WTC11 (cell line): ENCODE measurements around the gene MAP3K5. TPM values are rescaled to one million over a fixed set of nuclear protein-coding genes. Genes with fewer than 3 reads are reported as not detected.

Experiments used
- ATAC-seq: fragments of 200-7000 bp; cut with Tn5 transposase; 2 replicates; pipeline ENCODE4 v1.10.0; 2021; ENCODE audit warnings: mild to moderate bottlenecking, moderate library complexity
- CTCF ChIA-PET: fragments of 300-600 bp; sonication (Branson Sonifier 250); formaldehyde crosslinking; loops from one replicate; lab custom pipeline; 2021; ENCODE audit warnings: antibody characterized with exemption; lab: Charles Lee
- POLR2A ChIA-PET: fragments of 350-600 bp; sonication (Branson Sonifier 250); formaldehyde crosslinking; loops from one replicate; lab custom pipeline; 2021; ENCODE audit warnings: antibody characterized with exemption; lab: Charles Lee
- DNase-seq: peaks from one replicate; pipeline ENCODE4 v3.0.0; 2021; ENCODE audit warnings: low spot score
- H3K27ac Mint-ChIP-seq: 2 replicates; pipeline ENCODE4 v1.8.0; 2021; ENCODE audit warnings: mixed read lengths
- H3K27me3 Mint-ChIP-seq: 2 replicates; pipeline ENCODE4 v1.8.0; 2021; ENCODE audit warnings: low read depth, mild to moderate bottlenecking, moderate library complexity, mixed read lengths
- H3K36me3 Mint-ChIP-seq: 2 replicates; pipeline ENCODE4 v1.8.0; 2021; ENCODE audit warnings: mixed read lengths
- H3K4me1 Mint-ChIP-seq: 2 replicates; pipeline ENCODE4 v1.8.0; 2022; ENCODE audit warnings: mixed read lengths
- H3K4me3 Mint-ChIP-seq: 2 replicates; pipeline ENCODE4 v1.8.0; 2021; ENCODE audit warnings: mild to moderate bottlenecking, moderate library complexity, mixed read lengths
- H3K9me3 Mint-ChIP-seq: 2 replicates; pipeline ENCODE4 v1.8.0; 2021; ENCODE audit warnings: mixed read lengths
- ATF1 ChIP-seq: sonication (generic); formaldehyde crosslinking; IDR thresholded peaks from 2 replicates; pipeline ENCODE4 v1.8.1; 2023; ENCODE audit warnings: mild to moderate bottlenecking, moderate library complexity, missing genetic modification reagents
- ELF4 ChIP-seq: sonication (generic); formaldehyde crosslinking; IDR thresholded peaks from 2 replicates; pipeline ENCODE4 v1.8.1; 2022; ENCODE audit warnings: low read depth, mild to moderate bottlenecking, moderate library complexity, missing genetic modification reagents
- ESRRA ChIP-seq: sonication (generic); formaldehyde crosslinking; IDR thresholded peaks from 2 replicates; pipeline ENCODE4 v1.8.1; 2022; ENCODE audit warnings: mild to moderate bottlenecking, missing genetic modification reagents, borderline replicate concordance
- FOXJ3 ChIP-seq: sonication (generic); formaldehyde crosslinking; IDR thresholded peaks from 2 replicates; pipeline ENCODE4 v1.9.0; 2021; ENCODE audit warnings: missing genetic modification reagents, mild to moderate bottlenecking, borderline replicate concordance
- FOXK1 ChIP-seq: sonication (generic); formaldehyde crosslinking; IDR thresholded peaks from 2 replicates; pipeline ENCODE4 v1.8.0; 2022; ENCODE audit warnings: mild to moderate bottlenecking, moderate library complexity, missing genetic modification reagents
- GRHL2 ChIP-seq: fragments of 250-450 bp; sonication (Bioruptor Pico); IDR thresholded peaks from 2 replicates; pipeline ENCODE4 v1.8.0; 2022; ENCODE audit warnings: mild to moderate bottlenecking, moderate library complexity; ENCODE audit not compliant: insufficient replicate concordance, severe bottlenecking
- HMGA2 ChIP-seq: fragments of 250-450 bp; sonication (Bioruptor Pico); IDR thresholded peaks from 2 replicates; pipeline ENCODE4 v1.4.0; 2021; ENCODE audit warnings: mild to moderate bottlenecking, moderate library complexity
- IRF2 ChIP-seq: sonication (generic); formaldehyde crosslinking; IDR thresholded peaks from 2 replicates; pipeline ENCODE4 v1.8.0; 2022; ENCODE audit warnings: low read depth, missing genetic modification reagents, borderline replicate concordance
- KAT7 ChIP-seq: sonication (generic); formaldehyde crosslinking; IDR thresholded peaks from 2 replicates; pipeline ENCODE4 v1.8.1; 2023; ENCODE audit warnings: missing genetic modification reagents, mild to moderate bottlenecking, borderline replicate concordance
- NFYB ChIP-seq: sonication (generic); formaldehyde crosslinking; conservative IDR thresholded peaks from 2 replicates; pipeline ENCODE4 v1.8.0; 2022; ENCODE audit warnings: low read depth, missing genetic modification reagents
- NR1H2 ChIP-seq: sonication (generic); formaldehyde crosslinking; IDR thresholded peaks from 2 replicates; pipeline ENCODE4 v1.9.0; 2021; ENCODE audit warnings: mild to moderate bottlenecking, moderate library complexity, missing genetic modification reagents
- NR3C1 ChIP-seq: sonication (generic); formaldehyde crosslinking; conservative IDR thresholded peaks from 2 replicates; pipeline ENCODE4 v1.8.1; 2023; ENCODE audit warnings: low read depth, mild to moderate bottlenecking, missing genetic modification reagents
- RELA ChIP-seq: sonication (generic); formaldehyde crosslinking; IDR thresholded peaks from 2 replicates; pipeline ENCODE4 v1.8.1; 2022; ENCODE audit warnings: missing genetic modification reagents, mild to moderate bottlenecking, borderline replicate concordance
- RORB ChIP-seq: fragments of 250-450 bp; sonication (Bioruptor Pico); IDR thresholded peaks from 2 replicates; pipeline ENCODE4 v1.9.0; 2021; ENCODE audit warnings: mild to moderate bottlenecking
- TCF7 ChIP-seq: sonication (generic); formaldehyde crosslinking; IDR thresholded peaks from 2 replicates; pipeline ENCODE4 v1.8.0; 2022; ENCODE audit warnings: mild to moderate bottlenecking, low read depth, missing genetic modification reagents, moderate library complexity
- TP53 ChIP-seq: sonication (generic); formaldehyde crosslinking; IDR thresholded peaks from 2 replicates; pipeline ENCODE4 v1.8.1; 2023; ENCODE audit warnings: mild to moderate bottlenecking, missing genetic modification reagents
- ZNF121 ChIP-seq: sonication (generic); formaldehyde crosslinking; IDR thresholded peaks from 2 replicates; pipeline ENCODE4 v1.8.0; 2023; ENCODE audit warnings: missing genetic modification reagents
- ZNF396 ChIP-seq: fragments of 250-450 bp; sonication (Bioruptor Pico); IDR thresholded peaks from 2 replicates; pipeline ENCODE4 v1.8.0; 2021; ENCODE audit warnings: mild to moderate bottlenecking, moderate library complexity, borderline replicate concordance
- ZNF416 ChIP-seq: fragments of 250-450 bp; sonication (Bioruptor Pico); IDR thresholded peaks from 2 replicates; pipeline ENCODE4 v1.9.0; 2021; ENCODE audit warnings: mild to moderate bottlenecking, inconsistent platforms
- ZNF671 ChIP-seq: fragments of 250-450 bp; sonication (Bioruptor Pico); IDR thresholded peaks from 2 replicates; pipeline ENCODE4 v1.8.0; 2021; ENCODE audit warnings: mild to moderate bottlenecking
- total RNA-seq: library from RNA; stranded (reverse); gene quantifications from 3 replicates; pipeline ENCODE4 v1.2.3, GENCODE V29; 2021
- TF ChIP-seq, protein P1 (sequence below): fragments of 250-450 bp; sonication (Bioruptor Pico); IDR thresholded peaks from 2 replicates; pipeline ENCODE4 v2.1.2; 2022; ENCODE audit warnings: mild to moderate bottlenecking, moderate library complexity
- TF ChIP-seq, protein P2 (sequence below): sonication (generic); formaldehyde crosslinking; IDR thresholded peaks from 2 replicates; pipeline ENCODE4 v1.8.0; 2022; ENCODE audit warnings: mild to moderate bottlenecking, missing genetic modification reagents
- TF ChIP-seq, protein P3 (sequence below): sonication (generic); formaldehyde crosslinking; IDR thresholded peaks from 2 replicates; pipeline ENCODE4 v1.8.0; 2023; ENCODE audit warnings: missing genetic modification reagents, mild to moderate bottlenecking, borderline replicate concordance
- TF ChIP-seq, protein P4 (sequence below): fragments of 250-450 bp; sonication (Bioruptor Pico); conservative IDR thresholded peaks from 2 replicates; pipeline ENCODE4 v1.9.0; 2021; ENCODE audit warnings: mild to moderate bottlenecking
- TF ChIP-seq, protein P5 (sequence below): fragments of 250-450 bp; sonication (Bioruptor Pico); IDR thresholded peaks from 2 replicates; pipeline ENCODE4 v1.9.0; 2021; ENCODE audit warnings: mild to moderate bottlenecking

MAP3K5 gene
- total RNA-seq, 1 experiment from 2014 or later: 1.6 TPM

DNA sequence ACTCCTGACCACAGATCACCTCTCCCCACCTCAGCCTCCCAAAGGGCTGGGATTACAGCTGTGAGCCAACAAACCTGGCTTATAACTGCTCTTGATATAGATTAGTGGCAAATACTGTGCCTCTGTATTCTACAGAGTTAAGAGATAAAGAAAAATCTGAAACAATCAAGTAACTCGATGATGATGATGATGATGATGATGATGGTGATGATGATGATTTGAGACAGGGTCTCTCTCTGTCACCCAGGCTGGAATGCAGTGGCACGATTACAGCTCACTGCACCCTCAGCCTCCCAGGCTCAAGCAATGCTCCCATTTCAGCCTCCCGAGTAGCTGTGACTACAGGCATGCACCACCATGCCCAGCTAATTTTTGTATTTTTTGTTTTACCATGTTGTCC is 175.8 kb downstream of the MAP3K5 start:
- no peaks in the 10 kb centered on the region for H3K27me3 Mint-ChIP-seq

DNA sequence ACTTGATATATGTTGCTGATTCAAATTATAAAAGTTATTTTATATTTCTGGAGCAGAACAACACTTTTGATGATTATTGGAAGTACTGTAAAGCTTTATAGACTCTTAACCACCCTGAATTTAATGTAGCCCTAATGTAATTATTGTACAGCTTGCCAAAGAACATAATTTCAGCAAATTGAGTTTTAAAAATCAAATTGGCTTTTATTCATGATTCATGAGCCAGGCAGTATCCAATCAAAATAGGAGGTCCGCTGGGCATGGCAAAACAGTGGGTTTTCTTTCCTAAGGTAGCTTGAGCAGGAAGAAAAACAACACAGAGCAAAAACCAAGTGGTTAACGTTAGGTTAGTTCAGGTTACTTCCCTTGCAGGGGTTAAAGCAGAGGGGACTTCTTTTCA is 177.3 kb downstream of the MAP3K5 start:
- ChIA-PET POLR2A (no interaction called here), CTCF (interaction anchor here (1.1 to 1.2 kb wide), 2 partner anchors 29 to 177 kb away, joined by 3 to 5 read pairs; partner anchors contain the start of gene MAP3K5)
- Mint-ChIP-seq H3K4me3 (no peak overlapping the region), H3K4me1 (peaks cover 56% of the 10 kb centered on the region), H3K27ac (no peak overlapping the region), H3K9me3 (no peaks in the 10 kb centered on the region), H3K36me3 (no peaks in the 10 kb centered on the region), H3K27me3 (no peaks in the 10 kb centered on the region)
- ATAC-seq (no peak), DNase-seq (no peak)
- TF ChIP-seq ESRRA (CRISPR knock-in tag): no peak
- no peak for TF ChIP-seq ZNF121 (CRISPR knock-in tag)
- TF ChIP-seq, protein P1, sequence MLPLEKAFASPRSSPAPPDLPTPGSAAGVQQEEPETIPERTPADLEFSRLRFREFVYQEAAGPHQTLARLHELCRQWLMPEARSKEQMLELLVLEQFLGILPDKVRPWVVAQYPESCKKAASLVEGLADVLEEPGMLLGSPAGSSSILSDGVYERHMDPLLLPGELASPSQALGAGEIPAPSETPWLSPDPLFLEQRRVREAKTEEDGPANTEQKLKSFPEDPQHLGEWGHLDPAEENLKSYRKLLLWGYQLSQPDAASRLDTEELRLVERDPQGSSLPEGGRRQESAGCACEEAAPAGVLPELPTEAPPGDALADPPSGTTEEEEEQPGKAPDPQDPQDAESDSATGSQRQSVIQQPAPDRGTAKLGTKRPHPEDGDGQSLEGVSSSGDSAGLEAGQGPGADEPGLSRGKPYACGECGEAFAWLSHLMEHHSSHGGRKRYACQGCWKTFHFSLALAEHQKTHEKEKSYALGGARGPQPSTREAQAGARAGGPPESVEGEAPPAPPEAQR (CRISPR knock-in tag): no peak
- TF ChIP-seq FOXJ3 (CRISPR knock-in tag): no peak
- TF ChIP-seq NFYB (CRISPR knock-in tag): no peak
- TF ChIP-seq, protein P2, sequence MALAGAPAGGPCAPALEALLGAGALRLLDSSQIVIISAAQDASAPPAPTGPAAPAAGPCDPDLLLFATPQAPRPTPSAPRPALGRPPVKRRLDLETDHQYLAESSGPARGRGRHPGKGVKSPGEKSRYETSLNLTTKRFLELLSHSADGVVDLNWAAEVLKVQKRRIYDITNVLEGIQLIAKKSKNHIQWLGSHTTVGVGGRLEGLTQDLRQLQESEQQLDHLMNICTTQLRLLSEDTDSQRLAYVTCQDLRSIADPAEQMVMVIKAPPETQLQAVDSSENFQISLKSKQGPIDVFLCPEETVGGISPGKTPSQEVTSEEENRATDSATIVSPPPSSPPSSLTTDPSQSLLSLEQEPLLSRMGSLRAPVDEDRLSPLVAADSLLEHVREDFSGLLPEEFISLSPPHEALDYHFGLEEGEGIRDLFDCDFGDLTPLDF: no peak
- TF ChIP-seq, protein P3, sequence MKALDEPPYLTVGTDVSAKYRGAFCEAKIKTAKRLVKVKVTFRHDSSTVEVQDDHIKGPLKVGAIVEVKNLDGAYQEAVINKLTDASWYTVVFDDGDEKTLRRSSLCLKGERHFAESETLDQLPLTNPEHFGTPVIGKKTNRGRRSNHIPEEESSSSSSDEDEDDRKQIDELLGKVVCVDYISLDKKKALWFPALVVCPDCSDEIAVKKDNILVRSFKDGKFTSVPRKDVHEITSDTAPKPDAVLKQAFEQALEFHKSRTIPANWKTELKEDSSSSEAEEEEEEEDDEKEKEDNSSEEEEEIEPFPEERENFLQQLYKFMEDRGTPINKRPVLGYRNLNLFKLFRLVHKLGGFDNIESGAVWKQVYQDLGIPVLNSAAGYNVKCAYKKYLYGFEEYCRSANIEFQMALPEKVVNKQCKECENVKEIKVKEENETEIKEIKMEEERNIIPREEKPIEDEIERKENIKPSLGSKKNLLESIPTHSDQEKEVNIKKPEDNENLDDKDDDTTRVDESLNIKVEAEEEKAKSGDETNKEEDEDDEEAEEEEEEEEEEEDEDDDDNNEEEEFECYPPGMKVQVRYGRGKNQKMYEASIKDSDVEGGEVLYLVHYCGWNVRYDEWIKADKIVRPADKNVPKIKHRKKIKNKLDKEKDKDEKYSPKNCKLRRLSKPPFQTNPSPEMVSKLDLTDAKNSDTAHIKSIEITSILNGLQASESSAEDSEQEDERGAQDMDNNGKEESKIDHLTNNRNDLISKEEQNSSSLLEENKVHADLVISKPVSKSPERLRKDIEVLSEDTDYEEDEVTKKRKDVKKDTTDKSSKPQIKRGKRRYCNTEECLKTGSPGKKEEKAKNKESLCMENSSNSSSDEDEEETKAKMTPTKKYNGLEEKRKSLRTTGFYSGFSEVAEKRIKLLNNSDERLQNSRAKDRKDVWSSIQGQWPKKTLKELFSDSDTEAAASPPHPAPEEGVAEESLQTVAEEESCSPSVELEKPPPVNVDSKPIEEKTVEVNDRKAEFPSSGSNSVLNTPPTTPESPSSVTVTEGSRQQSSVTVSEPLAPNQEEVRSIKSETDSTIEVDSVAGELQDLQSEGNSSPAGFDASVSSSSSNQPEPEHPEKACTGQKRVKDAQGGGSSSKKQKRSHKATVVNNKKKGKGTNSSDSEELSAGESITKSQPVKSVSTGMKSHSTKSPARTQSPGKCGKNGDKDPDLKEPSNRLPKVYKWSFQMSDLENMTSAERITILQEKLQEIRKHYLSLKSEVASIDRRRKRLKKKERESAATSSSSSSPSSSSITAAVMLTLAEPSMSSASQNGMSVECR (CRISPR knock-in tag): no peak
- no peak for TF ChIP-seq RORB (CRISPR knock-in tag)
- no peak for TF ChIP-seq FOXK1 (CRISPR knock-in tag)
- no peak for TF ChIP-seq HMGA2 (CRISPR knock-in tag)
- no peak for TF ChIP-seq IRF2 (CRISPR knock-in tag)
- TF ChIP-seq TP53 (CRISPR knock-in tag): no peak
- no peak for TF ChIP-seq GRHL2
- no peak for TF ChIP-seq ATF1 (CRISPR knock-in tag)
- TF ChIP-seq RELA: no peak
- no peak for TF ChIP-seq ZNF396 (CRISPR knock-in tag)

More for the DNA sequence above, 175.8 kb downstream of the MAP3K5 start:
- ChIA-PET POLR2A (interaction anchor here (0.5 kb wide), 1 partner anchor 462 kb away, joined by 5 read pairs; no protein-coding TSS in a partner anchor), CTCF (interaction anchor here (1.1 kb wide), 1 partner anchor 27 kb away, joined by 5 read pairs; no protein-coding TSS in a partner anchor)
- ATAC-seq: no peak
- TF ChIP-seq, protein P1 (CRISPR knock-in tag): no peak
- TF ChIP-seq GRHL2 (no peak), TP53 (CRISPR knock-in tag) (no peak), NR3C1 (no peak), TCF7 (CRISPR knock-in tag) (no peak), KAT7 (CRISPR knock-in tag) (no peak), NR1H2 (CRISPR knock-in tag) (no peak), ZNF671 (CRISPR knock-in tag) (no peak), ELF4 (CRISPR knock-in tag) (no peak), ATF1 (CRISPR knock-in tag) (no peak), ZNF416 (no peak)
- TF ChIP-seq, protein P4, sequence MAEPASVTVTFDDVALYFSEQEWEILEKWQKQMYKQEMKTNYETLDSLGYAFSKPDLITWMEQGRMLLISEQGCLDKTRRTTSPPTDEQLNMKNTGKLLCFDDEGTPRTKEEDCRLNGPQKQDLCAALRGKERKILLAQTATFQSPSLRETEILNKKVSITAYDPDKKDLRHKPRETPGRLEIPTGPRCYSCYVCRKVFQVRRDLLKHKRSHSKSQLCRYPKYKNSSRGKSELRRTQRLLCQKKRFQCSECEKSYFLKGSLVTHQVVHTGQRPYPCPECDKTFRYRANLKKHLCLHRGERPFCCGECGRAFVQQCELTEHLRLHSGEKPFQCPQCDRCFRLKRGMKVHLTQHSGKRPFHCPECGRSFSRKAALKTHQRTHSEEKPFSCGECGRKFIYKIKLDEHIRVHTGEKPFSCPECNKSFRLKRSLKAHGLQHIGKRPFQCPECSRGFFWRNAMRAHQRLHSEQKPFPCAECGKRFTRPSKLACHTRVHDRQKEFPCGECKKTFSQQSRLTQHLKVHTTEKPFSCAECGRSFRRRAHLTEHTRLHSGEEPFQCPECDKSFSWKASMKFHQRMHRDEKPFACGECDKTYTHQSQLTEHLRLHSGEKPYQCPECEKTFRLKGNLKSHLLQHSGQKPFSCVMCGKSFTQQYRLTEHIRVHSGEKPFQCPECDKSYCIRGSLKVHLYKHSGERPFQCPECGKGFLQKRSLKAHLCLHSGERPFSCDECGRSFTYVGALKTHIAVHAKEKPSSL (CRISPR knock-in tag): no peak
- TF ChIP-seq, protein P5, sequence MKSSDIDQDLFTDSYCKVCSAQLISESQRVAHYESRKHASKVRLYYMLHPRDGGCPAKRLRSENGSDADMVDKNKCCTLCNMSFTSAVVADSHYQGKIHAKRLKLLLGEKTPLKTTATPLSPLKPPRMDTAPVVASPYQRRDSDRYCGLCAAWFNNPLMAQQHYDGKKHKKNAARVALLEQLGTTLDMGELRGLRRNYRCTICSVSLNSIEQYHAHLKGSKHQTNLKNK (CRISPR knock-in tag): no peak
- Mint-ChIP-seq H3K9me3 (no peaks in the 10 kb centered on the region), H3K4me1 (peaks cover 44% of the 10 kb centered on the region), H3K36me3 (no peaks in the 10 kb centered on the region), H3K4me3 (no peak overlapping the region), H3K27ac (no peak overlapping the region)
- DNase-seq: no peak
